A549 (cell line): ENCODE data around the gene NAPA. TPM values are rescaled to one million over a fixed set of nuclear protein-coding genes. Genes with fewer than 3 reads are reported as not detected.

Source experiments
- ATAC-seq, 2 experiments: fragments of 200-7000 bp in 1 of 2; fragments of >200 bp in 1 of 2; cut with Nextera tagmentation in 1 of 2; cut with Tn5 transposase in 1 of 2; 3 replicates each; pipeline versions ENCODE4 v1.8.0 to v1.9.1; 2018 to 2020; ENCODE audit warnings: mild to moderate bottlenecking in 1 of 2, moderate library complexity in 1 of 2
- CTCF ChIA-PET: fragments of 300-600 bp; sonication (Branson Sonifier 250); formaldehyde crosslinking; extraction: SDS; loops from one replicate; lab custom pipeline; 2021; ENCODE audit warnings: antibody characterized with exemption, inconsistent platforms; lab: Yijun Ruan, JAX
- POLR2A ChIA-PET: fragments of 350-600 bp; formaldehyde crosslinking; extraction: SDS; loops from one replicate; lab custom pipeline; 2021; ENCODE audit warnings: antibody characterized with exemption, inconsistent platforms; lab: Yijun Ruan, JAX
- DNase-seq, 2 experiments: peaks; one replicate each; pipeline versions ENCODE4 v3.0.0 to v3.0.0-alpha.2; 2011 to 2016; ENCODE audit warnings: low read depth in 1 of 2, low spot score in 1 of 2
- FAIRE-seq: peaks from 2 replicates; lab custom pipeline; 2011; peaks lifted over from hg19 to GRCh38; lab: Jason Lieb, UNC
- H3K27ac ChIP-seq, 2 experiments: fragments of >200 bp; sonication (Bioruptor Twin); formaldehyde crosslinking; 3 replicates each; pipeline ENCODE4 v1.5.1; 2016 to 2017
- H3K4me1 ChIP-seq: fragments of >200 bp; sonication (Bioruptor Twin); formaldehyde crosslinking; 3 replicates; pipeline ENCODE4 v1.6.1; 2016
- H3K4me2 ChIP-seq: fragments of >200 bp; sonication (Bioruptor Twin); formaldehyde crosslinking; 3 replicates; pipeline ENCODE4 v1.6.1; 2016
- H3K4me3 ChIP-seq: fragments of >200 bp; sonication (Bioruptor Twin); formaldehyde crosslinking; 3 replicates; pipeline ENCODE4 v1.5.1; 2016
- H3K9me3 ChIP-seq: fragments of >200 bp; sonication (Bioruptor Twin); formaldehyde crosslinking; 3 replicates; pipeline ENCODE4 v1.6.1; 2016
- BCL3 ChIP-seq: fragments of >200 bp; sonication (Bioruptor Twin); formaldehyde crosslinking; IDR thresholded peaks from 3 replicates; pipeline ENCODE4 v1.6.1; 2016
- BHLHE40 ChIP-seq: IDR thresholded peaks from 2 replicates; pipeline ENCODE4 v1.6.1; 2012; ENCODE audit warnings: low read depth, low read length, inconsistent platforms
- CBX2 ChIP-seq: fragments of 200-600 bp; sonication (generic); IDR thresholded peaks from 2 replicates; pipeline ENCODE4 v1.6.1; 2016; ENCODE audit warnings: low read depth, mild to moderate bottlenecking, borderline replicate concordance
- CEBPB ChIP-seq, 2 experiments: fragments of >200 bp in 1 of 2; sonication (Bioruptor Twin) in 1 of 2; formaldehyde crosslinking in 1 of 2; IDR thresholded peaks; 2 replicates each; pipeline ENCODE4 v1.6.1; 2012 to 2016
- CHD4 ChIP-seq: fragments of 200-600 bp; sonication (generic); IDR thresholded peaks from 2 replicates; pipeline ENCODE4 v1.6.1; 2016; ENCODE audit warnings: antibody characterized with exemption, mild to moderate bottlenecking, borderline replicate concordance
- EHMT2 ChIP-seq: fragments of 200-600 bp; sonication (generic); IDR thresholded peaks from 2 replicates; pipeline ENCODE4 v1.6.1; 2016; ENCODE audit warnings: antibody characterized with exemption, low read depth, mild to moderate bottlenecking, moderate library complexity
- ELK1 ChIP-seq: fragments of 150-350 bp; IDR thresholded peaks from 2 replicates; pipeline ENCODE4 v1.6.1; 2014; ENCODE audit warnings: low read depth, mild to moderate bottlenecking, low read length
- FOSL2 ChIP-seq, 2 experiments: fragments of 450-650 bp in 1 of 2; fragments of >200 bp in 1 of 2; sonication (Bioruptor Twin) in 1 of 2; formaldehyde crosslinking; IDR thresholded peaks; 2 replicates each; pipeline versions ENCODE4 v1.5.0 to v1.6.1; 2016 to 2020; ENCODE audit warnings: mild to moderate bottlenecking in 1 of 2, moderate library complexity in 1 of 2
- GATA3 ChIP-seq: IDR thresholded peaks from 2 replicates; pipeline ENCODE4 v1.6.1; 2012; ENCODE audit warnings: borderline replicate concordance
- HES2 ChIP-seq: fragments of >200 bp; sonication (Bioruptor Twin); formaldehyde crosslinking; IDR thresholded peaks from 2 replicates; pipeline ENCODE4 v1.6.1; 2016
- HEYL ChIP-seq: fragments of 250-450 bp; sonication (Bioruptor Pico); IDR thresholded peaks from 2 replicates; pipeline ENCODE4 v1.8.0; 2021; ENCODE audit warnings: mild to moderate bottlenecking, moderate library complexity
- HOXB13 ChIP-seq: fragments of 250-450 bp; sonication (Bioruptor Pico); IDR thresholded peaks from 2 replicates; pipeline ENCODE4 v1.5.0; 2020; ENCODE audit warnings: low read depth, mild to moderate bottlenecking, moderate library complexity
- JUNB ChIP-seq: fragments of >200 bp; sonication (Bioruptor Twin); formaldehyde crosslinking; IDR thresholded peaks from 2 replicates; pipeline ENCODE4 v1.6.1; 2016
- KDM1A ChIP-seq: fragments of 200-600 bp; sonication (generic); IDR thresholded peaks from 2 replicates; pipeline ENCODE4 v1.6.1; 2016; ENCODE audit warnings: low read depth, mild to moderate bottlenecking
- KDM5A ChIP-seq: fragments of 200-600 bp; sonication (generic); IDR thresholded peaks from 2 replicates; pipeline ENCODE4 v1.6.1; 2016; ENCODE audit warnings: antibody characterized with exemption, mild to moderate bottlenecking
- MAZ ChIP-seq: fragments of 150-350 bp; IDR thresholded peaks from 2 replicates; pipeline ENCODE4 v1.6.1; 2014; ENCODE audit warnings: antibody characterized with exemption, low read depth, low read length, borderline replicate concordance
- RAD21 ChIP-seq, 2 experiments: fragments of >200 bp in 1 of 2; sonication (Bioruptor Twin) in 1 of 2; formaldehyde crosslinking in 1 of 2; IDR thresholded peaks in 1 of 2; conservative IDR thresholded peaks in 1 of 2; 2 replicates in 1 of 2; 3 replicates in 1 of 2; pipeline ENCODE4 v1.6.1; 2012 to 2018; ENCODE audit warnings: inconsistent platforms in 1 of 2
- RFX5 ChIP-seq: fragments of 450-650 bp; IDR thresholded peaks from 2 replicates; pipeline ENCODE4 v1.7.1; 2014; ENCODE audit warnings: antibody characterized with exemption, mild to moderate bottlenecking, moderate library complexity
- TFCP2L1 ChIP-seq: fragments of 250-450 bp; sonication (Bioruptor Pico); IDR thresholded peaks from 2 replicates; pipeline ENCODE4 v1.5.0; 2021; ENCODE audit warnings: mild to moderate bottlenecking
- USF2 ChIP-seq: fragments of 450-650 bp; IDR thresholded peaks from 2 replicates; pipeline ENCODE4 v1.6.1; 2014; ENCODE audit warnings: antibody characterized with exemption
- ZFP36 ChIP-seq: fragments of 450-650 bp; IDR thresholded peaks from 2 replicates; pipeline ENCODE4 v1.6.1; 2014; ENCODE audit warnings: borderline replicate concordance; ENCODE audit not compliant: partially characterized antibody
- WGBS: methylation state at CpG from one replicate; pipeline ENCODE4 v1.1.6; 2017; ENCODE audit errors: missing lambda C conversion rate; 5-methylcytosine and 5-hydroxymethylcytosine counted together
- polyA plus RNA-seq, 4 experiments: library from polyadenylated mRNA; depleted of rRNA in 3 of 4; stranded (reverse); fragments of >200 nt; fragmentation: RNase III in 1 of 4; extraction: RNeasy Plus Mini Kit Qiagen cat#74134 plus additional on column Dnase treatment in 1 of 4; gene quantifications; 2 replicates in 3 of 4; 3 replicates in 1 of 4; pipeline ENCODE4 v1.2.3, GENCODE V29; 2011 to 2017

NAPA gene
- polyA plus RNA-seq, 2 of the 4 experiments (the other 2 are of a cell fraction): 69.6 to 101 TPM

GRCh38 chr19:47531640-47532387 lies 17.0 kb upstream of the NAPA start:
- TF ChIP-seq HES2 (no peak), RFX5 (no peak), BCL3 (no peak), EHMT2 (no peak), GATA3 (no peak), KDM5A (no peak)
- no peak for FAIRE-seq
- CTCF ChIA-PET: interaction anchor here (0.7 to 3.7 kb wide), 10 partner anchors 11 to 175 kb away, joined by 3 to 34 read pairs (median 4); partner anchors contain the start of gene NAPA
- H3K9me3 ChIP-seq: no peaks in the 10 kb centered on the region
- 50% methylated on average over 14 of the region's 14 CpGs for WGBS
- no peaks in the 10 kb centered on the region for H3K4me1 ChIP-seq
- POLR2A ChIA-PET: interaction anchor here (0.6 kb wide), 1 partner anchor 35 kb away, joined by 6 read pairs; no protein-coding TSS in a partner anchor
- DNase-seq: no peak
- no peak overlapping the region for H3K4me3 ChIP-seq
- peak; percentile 37 to 69; a peak in 3 of 6 replicates for ATAC-seq
- no peak overlapping the region; a peak in 1 of 6 replicates for H3K27ac ChIP-seq
- H3K4me2 ChIP-seq: no peak overlapping the region

GRCh38 chr19:47529018-47529742 lies 14.3 kb upstream of the NAPA start:
- no peak for DNase-seq
- Histone ChIP-seq H3K9me3 (no peaks in the 10 kb centered on the region), H3K4me1 (no peaks in the 10 kb centered on the region), H3K4me3 (no peak overlapping the region), H3K4me2 (no peak overlapping the region), H3K27ac (no peak overlapping the region)
- POLR2A ChIA-PET: no interaction called here
- no peak; a peak in 1 of 6 replicates for ATAC-seq
- TF ChIP-seq KDM1A (no peak), CHD4 (no peak), BHLHE40 (no peak), ZFP36 (no peak), RAD21 (conservative IDR thresholded peaks at IDR 0.05 in 1 of 2, IDR thresholded peaks at IDR 0.05 in 1 of 2) (no peak), MAZ (no peak), HEYL (CRISPR knock-in tag) (no peak), HOXB13 (CRISPR knock-in tag) (no peak), TFCP2L1 (CRISPR knock-in tag) (no peak), KDM5A (no peak), FOSL2 (IDR thresholded peaks at IDR 0.05) (no peak), FOSL2 (CRISPR knock-in tag; IDR thresholded peaks at IDR 0.05) (no peak), JUNB (no peak), USF2 (no peak), CBX2 (no peak), ELK1 (no peak), CEBPB (IDR thresholded peaks at IDR 0.05) (no peak)
- CTCF ChIA-PET: interaction anchor here (0.6 to 3.7 kb wide), 11 partner anchors 9 to 499 kb away, joined by 3 to 34 read pairs (median 4); partner anchors contain the start of gene NAPA
- WGBS: 69% methylated on average over 16 of the region's 16 CpGs
- FAIRE-seq: no peak
